ENCODE data around the gene TNFRSF14.

DNA sequence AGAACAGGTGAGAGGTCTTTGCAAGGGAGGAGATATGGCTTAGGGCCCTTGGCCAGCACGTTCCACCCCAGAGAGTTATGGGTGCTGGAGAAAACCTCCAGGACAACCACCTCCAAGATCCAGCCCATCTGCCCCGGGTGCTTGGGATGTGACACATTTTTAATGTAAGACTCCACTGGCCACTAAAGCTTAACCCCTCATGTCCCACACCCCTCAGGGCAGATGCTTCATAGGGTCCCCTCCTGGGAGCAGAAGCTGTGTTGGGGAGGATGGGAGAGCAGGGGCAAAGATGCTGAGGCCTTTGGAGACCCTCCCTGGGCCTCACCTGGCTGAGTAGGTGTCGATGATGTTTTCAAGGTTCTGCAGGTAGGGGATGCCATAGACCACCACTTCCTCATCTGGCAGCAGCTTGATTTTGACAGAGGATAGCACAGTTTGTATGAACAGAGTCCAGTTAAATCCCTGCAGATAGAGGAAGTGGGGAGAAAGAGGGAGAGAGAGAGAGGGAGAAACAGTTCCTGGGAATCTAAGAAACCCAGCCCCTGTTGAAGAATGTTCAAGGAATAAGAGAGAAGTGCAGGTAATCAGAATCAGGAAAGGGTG is 42.3 kb downstream of the TNFRSF14 start:
- TF ChIP-seq REST (IDR thresholded peaks at IDR 0.05; ENCODE audit: low read depth) (no peak), TAF1 (IDR thresholded peaks at IDR 0.05; ENCODE audit: low read depth) (no peak), RAD21 (IDR thresholded peaks at IDR 0.05; ENCODE audit: low read depth) (0 out of 2 replicates have a peak, but pooled peaks have one; percentile 8), CEBPB (IDR thresholded peaks at IDR 0.05) (no peak), YY1 (IDR thresholded peaks at IDR 0.05; ENCODE audit: low read depth) (no peak), CREB1 (IDR thresholded peaks at IDR 0.05; ENCODE audit: low read depth) (no peak), TEAD4 (IDR thresholded peaks at IDR 0.05) (no peak), FOXM1 (IDR thresholded peaks at IDR 0.05; ENCODE audit: borderline replicate concordance, low read depth) (no peak), NFIC (IDR thresholded peaks at IDR 0.05) (no peak), MAX (IDR thresholded peaks at IDR 0.05) (no peak), TCF12 (IDR thresholded peaks at IDR 0.05; ENCODE audit: low read depth) (no peak)
